Stimulated activated CD4-positive, alpha-beta T cell treated with anti-CD3 and anti-CD28 coated beads, Interleukin-4, amount 100 ng/mL, for 4 hours (primary cell): ENCODE data around the gene HEYL.
A peak's percentile ranks its signal among the peaks of the same experiment; 100 is the strongest.

Experiments
- DNase-seq, 2 experiments: peaks; one replicate each; pipeline ENCODE4 v3.0.0-alpha.2; 2020

HEYL gene

GRCh38 chr1:39639305-39640130 lies at the start of gene HEYL:
HEYL (minus strand) TSS chr1:39639643; CDS start chr1:39639625, 18 bp downstream.
- peak; percentile 75 to 78 for DNase-seq

DNA sequence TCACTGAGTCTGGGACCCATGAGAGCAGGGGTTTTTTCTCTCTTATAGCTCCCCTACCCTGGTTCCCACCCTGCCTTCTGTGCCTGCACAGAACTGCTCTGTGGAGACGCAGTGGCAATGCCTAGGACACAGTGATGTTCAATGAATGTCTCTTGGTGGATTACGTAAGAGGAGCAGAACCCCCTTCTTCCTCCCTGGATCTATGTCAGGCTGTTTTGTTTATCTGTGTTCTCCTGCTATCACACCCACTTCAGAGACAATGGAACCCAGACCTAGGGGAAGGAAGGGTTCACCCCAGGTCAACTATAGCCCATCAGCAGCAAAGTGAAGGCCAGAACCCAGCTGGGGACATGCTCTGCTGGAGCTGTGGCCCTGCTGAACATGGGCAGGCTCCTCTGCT lies 49.8 kb upstream of the HEYL start:
- DNase-seq = no peak

DNA sequence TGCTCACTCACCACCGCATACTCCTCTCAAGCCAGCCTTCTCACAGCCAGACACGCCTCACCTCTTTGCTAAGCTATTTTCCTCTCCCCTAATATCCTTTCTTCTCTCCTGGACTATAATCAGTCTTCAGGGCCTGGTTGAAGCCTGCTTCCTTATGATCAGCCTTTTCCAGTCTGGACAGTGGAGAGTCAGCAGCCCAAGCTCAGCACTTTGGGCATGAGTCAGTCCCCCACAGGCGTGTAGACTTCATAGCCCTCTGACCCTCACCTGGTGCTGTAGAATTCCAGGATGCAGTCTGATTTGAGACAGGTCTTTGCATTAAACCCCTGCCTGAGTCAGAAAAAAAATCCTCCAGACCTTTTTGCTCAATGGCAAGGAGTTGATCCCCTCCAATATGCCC lies 49.3 kb upstream of the HEYL start:
- no peak for DNase-seq

DNA sequence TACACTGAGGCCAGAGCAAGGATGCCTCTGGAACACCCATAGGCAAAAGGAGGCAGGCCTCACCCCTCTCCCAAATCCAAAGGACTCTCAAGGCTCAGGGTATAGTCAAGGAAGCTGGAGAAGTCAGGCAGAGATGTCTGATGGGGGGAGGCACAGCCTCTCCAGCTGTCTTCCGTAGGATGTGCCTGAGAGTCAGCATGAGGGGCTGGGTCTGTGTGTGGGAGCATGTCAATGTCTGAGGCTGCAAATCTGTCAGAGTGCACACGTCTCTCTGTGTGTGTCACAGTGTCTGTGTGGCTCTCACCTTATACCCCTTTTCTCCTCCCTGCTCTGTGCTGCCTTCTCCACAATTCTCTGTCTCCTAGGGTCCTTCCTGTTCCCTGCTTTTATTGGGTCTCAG lies 47.8 kb upstream of the HEYL start:
- DNase-seq = no peak

DNA sequence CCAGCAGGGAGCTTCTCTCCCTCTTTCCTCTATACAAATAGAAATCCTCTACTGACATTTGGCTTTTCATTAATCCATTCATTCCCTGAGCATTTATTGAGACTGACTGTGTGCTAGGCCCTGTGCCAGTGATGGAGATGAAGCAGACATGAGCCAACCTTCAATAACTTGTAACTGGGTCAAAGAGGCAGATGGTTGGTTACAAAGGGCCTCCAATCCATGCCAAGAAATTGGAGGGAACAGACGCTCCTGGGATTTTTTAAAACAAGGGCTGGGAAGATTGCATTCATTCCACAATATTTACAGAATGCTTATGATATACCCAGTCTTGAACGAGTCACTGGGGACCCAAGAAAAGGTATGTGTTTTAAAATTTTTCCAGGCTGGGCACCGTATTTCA lies 45.6 kb upstream of the HEYL start:
- no peak for DNase-seq

DNA sequence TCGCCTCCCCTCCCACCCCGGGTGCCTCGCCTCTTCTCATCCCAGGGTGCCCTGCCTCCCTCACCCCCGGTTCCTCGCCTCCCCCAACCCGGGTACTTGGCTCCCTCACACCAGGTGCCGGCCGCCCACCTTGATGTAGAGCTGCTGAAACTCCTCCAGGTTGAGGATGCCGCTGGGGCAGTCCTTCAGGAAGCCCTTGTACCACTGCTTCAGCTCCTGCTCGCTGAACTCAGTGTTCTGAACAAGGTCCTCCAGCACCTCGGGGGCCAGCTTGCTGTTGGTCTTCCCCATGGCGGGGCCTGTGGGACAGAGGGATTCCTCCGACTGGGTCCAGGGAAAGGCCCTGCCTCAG lies 44.8 kb upstream of the HEYL start:
- DNase-seq = no peak

GRCh38 chr1:39683591-39684312 lies 44.3 kb upstream of the HEYL start:
- peak in 1 of 2 experiments; percentile 53 for DNase-seq

- DNase-seq = no peak
Measured at GRCh38 chr1:39681999-39682398, 42.6 kb upstream of the HEYL start.

DNA sequence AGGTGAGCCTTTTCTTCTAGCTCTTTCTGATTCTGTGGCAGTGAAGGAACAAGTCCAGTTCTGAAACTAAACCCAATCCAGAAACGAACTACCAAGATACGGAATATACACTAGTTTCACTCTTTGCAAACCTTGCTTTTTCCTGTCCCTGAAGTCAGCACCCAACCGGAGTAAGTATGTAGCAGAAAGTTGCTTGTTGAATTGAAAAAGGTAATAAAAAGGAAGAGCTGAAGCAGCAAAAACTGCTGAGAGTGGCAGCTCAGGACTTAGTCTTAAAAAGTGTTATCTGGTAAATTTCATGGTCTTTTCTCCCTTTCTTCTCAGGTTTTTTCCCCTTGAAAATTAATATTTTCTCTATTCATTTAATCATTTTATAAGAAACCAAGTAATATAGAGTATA lies 41.9 kb upstream of the HEYL start:
- no peak for DNase-seq

DNA sequence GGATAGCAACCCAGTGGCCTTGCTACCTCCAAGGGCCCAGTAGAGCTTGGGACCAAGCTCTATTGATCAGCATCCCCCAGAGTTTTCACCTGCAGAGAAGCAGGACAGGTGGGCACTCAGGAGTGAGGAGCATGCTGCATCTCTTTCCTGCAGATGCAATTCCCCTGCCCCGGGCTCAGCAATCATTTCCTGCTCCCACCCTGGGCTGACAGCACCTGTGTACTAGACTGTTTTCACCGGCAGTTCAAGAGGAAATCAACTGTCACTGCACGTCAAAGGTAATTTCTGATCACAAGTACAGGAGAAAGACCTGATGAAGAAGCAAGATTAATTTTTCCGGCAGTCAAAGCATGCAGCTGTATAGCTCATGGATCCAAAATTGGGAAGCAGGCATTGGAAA lies 41.3 kb upstream of the HEYL start:
- no peak for DNase-seq

DNA sequence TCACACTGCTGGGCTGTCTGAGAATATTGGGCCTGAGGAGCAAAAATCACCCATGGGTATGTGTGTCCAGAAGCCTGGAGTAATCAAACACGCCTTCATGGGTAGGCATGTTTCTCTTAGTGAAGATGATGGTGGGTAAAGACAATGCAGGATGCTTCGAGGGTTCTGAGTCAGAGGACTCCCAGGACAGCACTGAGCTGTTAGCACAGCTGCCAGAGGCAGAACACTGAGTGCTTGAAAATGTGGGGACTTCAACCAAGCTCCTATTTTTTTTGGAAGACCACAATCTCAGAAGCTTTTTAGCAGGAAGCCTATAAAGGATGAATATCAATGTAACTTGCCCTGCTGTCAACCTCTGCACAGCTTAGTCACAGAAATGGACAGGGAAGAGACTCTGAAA lies 40.4 kb upstream of the HEYL start:
- no peak for DNase-seq

GRCh38 chr1:39678889-39679288 lies 39.4 kb upstream of the HEYL start:
- DNase-seq = no peak

GRCh38 chr1:39677645-39678044 lies 38.2 kb upstream of the HEYL start:
- no peak for DNase-seq

GRCh38 chr1:39676948-39677548 lies 37.6 kb upstream of the HEYL start:
- no peak for DNase-seq

GRCh38 chr1:39675220-39675619 lies 35.8 kb upstream of the HEYL start:
- DNase-seq = no peak

DNA sequence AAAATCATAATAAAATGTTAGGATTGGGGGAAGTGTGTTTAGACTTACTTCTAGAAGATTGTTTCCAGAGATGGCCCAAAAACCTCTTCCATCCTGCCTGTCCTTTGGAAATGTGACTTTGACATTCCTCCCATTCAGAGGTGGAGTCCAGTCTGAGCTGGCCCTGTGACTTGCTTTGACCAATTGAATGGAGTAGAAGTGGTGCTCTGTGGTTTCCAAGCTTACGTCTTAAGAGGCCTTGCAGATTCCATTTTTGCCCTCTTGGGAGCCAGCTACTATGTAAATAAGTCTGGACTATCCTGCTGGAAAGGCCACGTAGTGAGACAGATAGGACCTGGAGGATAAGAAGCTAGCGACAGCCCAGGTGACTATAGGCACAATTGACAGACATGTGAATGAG lies 33.8 kb upstream of the HEYL start:
- no peak for DNase-seq

DNA sequence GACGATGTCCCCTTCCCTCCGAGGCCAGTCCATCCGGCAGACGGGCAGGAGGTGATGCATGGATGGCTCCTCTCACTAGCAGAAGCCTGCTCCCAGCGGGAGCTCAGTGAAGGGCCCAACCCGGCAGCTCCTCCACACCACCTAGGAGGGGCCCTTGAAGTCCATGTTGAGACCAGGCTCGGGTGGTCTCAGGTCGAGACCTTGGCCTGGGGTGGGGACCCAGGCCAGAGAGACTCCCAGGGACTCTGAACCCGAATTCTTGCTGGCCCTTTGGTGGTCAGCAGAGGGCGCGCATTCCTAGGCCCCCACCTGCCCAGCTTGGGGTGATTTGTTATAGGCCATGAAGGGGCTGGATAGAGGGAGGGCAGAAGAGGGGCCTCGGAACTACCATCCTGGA lies 33.1 kb upstream of the HEYL start:
- DNase-seq = peak in 1 of 2 experiments; percentile 23

DNA sequence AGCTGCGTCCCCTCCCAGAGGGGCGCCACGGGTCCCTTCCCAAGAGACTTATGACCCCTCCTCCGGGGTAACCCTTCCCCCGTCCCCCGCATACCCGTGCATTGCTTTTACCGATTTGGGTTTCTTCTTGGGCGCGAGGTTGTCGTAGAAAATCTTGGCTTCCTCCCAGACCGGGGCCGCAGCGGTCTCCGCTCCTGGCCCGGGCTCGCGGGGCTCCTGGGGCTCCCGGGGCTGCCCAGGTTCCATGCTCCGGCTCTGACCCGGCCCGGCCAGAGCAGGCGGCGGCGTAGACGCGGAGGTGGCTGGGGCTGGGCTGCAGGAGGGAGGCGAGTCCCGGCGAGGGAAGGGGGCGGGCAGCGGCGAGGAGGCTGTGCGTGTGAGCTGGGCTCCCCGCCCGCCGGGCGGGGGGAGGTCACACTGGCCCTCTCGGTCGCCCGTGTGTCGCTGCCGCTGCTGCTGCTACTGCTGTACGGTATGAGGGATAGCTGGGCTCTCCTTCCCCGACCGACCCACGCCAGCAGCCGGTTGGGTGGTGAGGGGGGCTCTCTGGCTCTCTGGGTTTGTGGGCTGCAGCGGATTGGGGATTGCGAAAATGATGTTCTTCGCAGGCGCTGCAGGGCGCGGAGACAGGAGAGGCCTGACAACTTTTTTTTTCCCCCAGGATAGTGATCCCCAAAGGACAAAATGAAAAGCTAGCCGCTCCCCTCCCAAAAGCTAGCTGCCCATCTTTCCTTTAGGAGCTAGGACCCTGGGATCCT lies 32.5 kb upstream of the HEYL start, which contains the start of gene NT5C1A:
NT5C1A (minus strand) TSS at position 315 of the 758 bp plus-strand sequence; CDS start at position 246, 69 bp downstream.
- DNase-seq = peak; percentile 9 to 27

DNA sequence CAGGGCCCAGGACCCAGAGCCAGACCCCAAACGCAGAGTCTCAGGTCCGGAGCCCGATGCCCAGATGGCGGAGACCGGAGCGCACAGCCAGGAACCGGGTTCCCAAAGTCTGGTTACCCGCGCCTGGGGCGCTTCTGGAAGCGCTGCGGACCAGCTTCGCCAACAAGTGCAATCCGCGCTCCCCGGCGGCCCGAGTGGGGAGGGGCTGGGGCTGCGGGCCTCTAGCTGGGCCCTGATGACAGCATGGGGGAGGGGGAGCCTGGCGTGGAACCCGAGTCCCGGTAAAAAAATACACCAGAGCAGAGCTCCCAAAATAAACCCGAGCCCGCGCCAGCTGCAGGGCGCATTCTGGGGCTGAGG lies 32.0 kb upstream of the HEYL start:
- DNase-seq = no peak

- no peak for DNase-seq
Measured at GRCh38 chr1:39670689-39671088, 31.2 kb upstream of the HEYL start.

GRCh38 chr1:39668894-39669293 lies 29.5 kb upstream of the HEYL start:
- DNase-seq = no peak

- no peak for DNase-seq
Measured at GRCh38 chr1:39668111-39668510, 28.7 kb upstream of the HEYL start.

DNA sequence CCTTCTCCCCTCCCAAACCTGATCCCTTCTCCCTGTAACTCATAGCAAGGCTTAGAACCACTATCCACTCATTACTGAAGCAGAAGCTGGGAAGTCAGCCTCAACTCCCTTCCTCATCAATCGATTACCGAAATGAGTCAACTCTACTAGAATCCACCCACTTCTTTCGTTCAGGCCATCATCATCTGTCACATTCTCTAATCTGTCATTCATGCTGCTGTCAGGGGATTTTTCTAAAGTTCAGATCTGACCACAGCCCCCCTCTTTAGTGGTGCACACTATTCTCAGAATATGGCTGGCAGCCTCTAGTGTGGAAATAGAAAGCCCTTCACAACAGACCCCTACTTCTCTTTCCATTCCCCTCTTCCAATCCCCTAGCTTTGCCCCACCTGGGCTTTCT lies 27.3 kb upstream of the HEYL start:
- no peak for DNase-seq
